ENCODE data around the gene HAPLN2. TPM values are rescaled to one million over a fixed set of nuclear protein-coding genes. Genes with fewer than 3 reads are reported as not detected.

Gene HAPLN2
- total RNA-seq, 1 donor from 2014 or later, result not detected

DNA sequence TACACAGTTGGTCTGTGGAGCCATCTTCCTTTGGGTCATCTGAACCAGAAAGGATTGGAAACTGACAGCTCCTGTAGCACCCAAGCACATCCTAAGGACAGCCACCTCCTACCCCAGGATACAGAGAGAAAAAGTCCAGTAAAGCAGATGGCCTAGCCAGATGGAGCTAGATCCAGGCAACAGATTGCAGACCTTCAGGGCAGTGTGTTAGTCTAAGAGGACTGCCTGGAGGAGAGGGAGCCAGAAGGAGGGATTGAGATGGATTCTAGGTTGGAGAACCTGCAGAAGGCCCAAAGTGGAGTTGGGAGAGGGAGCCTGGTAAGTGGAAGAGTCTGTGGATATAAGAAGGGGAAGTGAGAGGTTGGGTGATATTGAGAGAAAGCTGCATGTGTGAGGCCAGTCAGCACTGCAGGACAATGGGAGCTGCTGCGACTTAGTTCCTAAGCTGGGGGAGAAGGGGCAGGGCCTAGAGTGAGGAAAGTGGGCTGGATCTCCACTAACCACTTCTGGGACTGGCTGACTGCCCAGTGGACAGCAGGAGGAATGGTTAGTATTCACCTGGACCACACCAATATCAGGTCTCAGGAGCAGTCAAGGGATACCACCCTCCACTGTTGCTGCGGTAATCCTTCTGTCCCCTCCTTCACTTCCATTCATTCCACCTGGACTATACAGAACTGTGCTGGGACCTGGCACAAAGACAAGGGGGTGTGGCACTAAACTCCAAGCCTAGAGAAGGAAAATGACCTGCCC is 36.1 kb downstream of the HAPLN2 start:
- TF ChIP-seq, protein P1, sequence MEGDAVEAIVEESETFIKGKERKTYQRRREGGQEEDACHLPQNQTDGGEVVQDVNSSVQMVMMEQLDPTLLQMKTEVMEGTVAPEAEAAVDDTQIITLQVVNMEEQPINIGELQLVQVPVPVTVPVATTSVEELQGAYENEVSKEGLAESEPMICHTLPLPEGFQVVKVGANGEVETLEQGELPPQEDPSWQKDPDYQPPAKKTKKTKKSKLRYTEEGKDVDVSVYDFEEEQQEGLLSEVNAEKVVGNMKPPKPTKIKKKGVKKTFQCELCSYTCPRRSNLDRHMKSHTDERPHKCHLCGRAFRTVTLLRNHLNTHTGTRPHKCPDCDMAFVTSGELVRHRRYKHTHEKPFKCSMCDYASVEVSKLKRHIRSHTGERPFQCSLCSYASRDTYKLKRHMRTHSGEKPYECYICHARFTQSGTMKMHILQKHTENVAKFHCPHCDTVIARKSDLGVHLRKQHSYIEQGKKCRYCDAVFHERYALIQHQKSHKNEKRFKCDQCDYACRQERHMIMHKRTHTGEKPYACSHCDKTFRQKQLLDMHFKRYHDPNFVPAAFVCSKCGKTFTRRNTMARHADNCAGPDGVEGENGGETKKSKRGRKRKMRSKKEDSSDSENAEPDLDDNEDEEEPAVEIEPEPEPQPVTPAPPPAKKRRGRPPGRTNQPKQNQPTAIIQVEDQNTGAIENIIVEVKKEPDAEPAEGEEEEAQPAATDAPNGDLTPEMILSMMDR (IDR thresholded peaks at IDR 0.05; ENCODE audit: insufficient read depth, low read length, poor library complexity, severe bottlenecking), result no peak
- DNase-seq (ENCODE audit: low read depth), result no peak
- Histone ChIP-seq H3K4me3 (ENCODE audit: low read depth, low read length) (no peak overlapping the region), H3K36me3 (ENCODE audit: control insufficient read depth, insufficient read depth, low read length) (no peaks in the 10 kb centered on the region), H3K27me3 (ENCODE audit: control insufficient read depth, insufficient read depth, low read length) (peaks cover 45% of the 10 kb centered on the region)

- no peak for DNase-seq (ENCODE audit: low read depth)
- H3K36me3 ChIP-seq (ENCODE audit: control insufficient read depth, insufficient read depth, low read length), result no peaks in the 10 kb centered on the region
- no peak overlapping the region for H3K4me3 ChIP-seq (ENCODE audit: low read depth, low read length)
- TF ChIP-seq, protein P1 (IDR thresholded peaks at IDR 0.05; ENCODE audit: insufficient read depth, low read length, poor library complexity, severe bottlenecking), result no peak
- peaks cover 45% of the 10 kb centered on the region for H3K27me3 ChIP-seq (ENCODE audit: control insufficient read depth, insufficient read depth, low read length)
Measured at GRCh38 chr1:156655904-156656516, 36.8 kb downstream of the HAPLN2 start.

DNA sequence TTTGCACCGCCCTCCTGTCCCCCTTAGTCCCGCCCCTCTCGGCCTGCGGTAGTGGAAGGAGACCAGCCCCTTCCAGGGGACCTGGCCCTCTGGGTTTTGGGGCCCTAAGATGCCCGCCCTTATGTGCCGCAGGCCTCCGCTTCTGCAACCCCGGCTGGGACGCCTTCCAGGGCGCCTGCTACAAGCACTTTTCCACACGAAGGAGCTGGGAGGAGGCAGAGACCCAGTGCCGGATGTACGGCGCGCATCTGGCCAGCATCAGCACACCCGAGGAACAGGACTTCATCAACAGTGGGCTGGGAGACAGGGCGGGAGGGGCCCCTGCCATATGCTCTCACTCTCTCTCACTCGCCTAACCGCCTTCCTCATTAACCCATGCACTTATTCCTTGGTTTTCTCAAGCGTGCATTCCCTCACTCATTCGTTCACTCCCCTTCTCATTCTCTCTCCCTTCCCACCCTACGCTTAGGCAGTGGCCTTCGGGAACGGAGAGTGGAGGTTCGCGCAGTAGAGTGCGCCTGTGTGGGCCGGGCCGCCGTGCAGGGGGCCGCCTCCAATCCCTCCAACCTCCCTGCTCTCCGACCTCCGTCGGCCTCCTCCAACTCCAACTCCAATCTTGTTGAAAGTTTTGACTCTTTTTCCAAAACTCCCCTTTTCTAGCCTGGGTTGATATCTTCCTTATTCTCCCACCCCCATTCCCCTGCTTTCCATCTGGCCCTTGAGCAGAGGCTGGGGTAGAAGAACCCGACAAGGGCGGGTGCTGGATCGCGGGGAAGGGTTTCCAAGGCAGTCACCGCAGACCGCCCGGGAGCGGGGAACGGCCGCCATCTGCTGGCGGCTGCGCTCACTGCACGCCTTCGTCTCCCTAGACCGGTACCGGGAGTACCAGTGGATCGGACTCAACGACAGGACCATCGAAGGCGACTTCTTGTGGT is 37.9 kb downstream of the HAPLN2 start:
- DNase-seq (ENCODE audit: low read depth), result no peak
- no peaks in the 10 kb centered on the region for H3K36me3 ChIP-seq (ENCODE audit: control insufficient read depth, insufficient read depth, low read length)
- TF ChIP-seq, protein P1 (IDR thresholded peaks at IDR 0.05; ENCODE audit: insufficient read depth, low read length, poor library complexity, severe bottlenecking), result peak; percentile 99
- peaks cover 36% of the 10 kb centered on the region for H3K27me3 ChIP-seq (ENCODE audit: control insufficient read depth, insufficient read depth, low read length)
- no peak overlapping the region for H3K4me3 ChIP-seq (ENCODE audit: low read depth, low read length)

- Histone ChIP-seq H3K36me3 (ENCODE audit: control insufficient read depth, insufficient read depth, low read length) (no peaks in the 10 kb centered on the region), H3K4me3 (ENCODE audit: low read depth, low read length) (no peak overlapping the region), H3K27me3 (ENCODE audit: control insufficient read depth, insufficient read depth, low read length) (peaks cover 32% of the 10 kb centered on the region)
- TF ChIP-seq, protein P1 (IDR thresholded peaks at IDR 0.05; ENCODE audit: insufficient read depth, low read length, poor library complexity, severe bottlenecking), result no peak
- no peak for DNase-seq (ENCODE audit: low read depth)
Measured at GRCh38 chr1:156657741-156658319, 38.6 kb downstream of the HAPLN2 start.

- no peaks in the 10 kb centered on the region for H3K36me3 ChIP-seq (ENCODE audit: control insufficient read depth, insufficient read depth, low read length)
- TF ChIP-seq, protein P1 (IDR thresholded peaks at IDR 0.05; ENCODE audit: insufficient read depth, low read length, poor library complexity, severe bottlenecking), result no peak
- DNase-seq (ENCODE audit: low read depth), result no peak
- peaks cover 32% of the 10 kb centered on the region for H3K27me3 ChIP-seq (ENCODE audit: control insufficient read depth, insufficient read depth, low read length)
- H3K4me3 ChIP-seq (ENCODE audit: low read depth, low read length), result no peak overlapping the region
Measured at GRCh38 chr1:156658496-156658895, 39.3 kb downstream of the HAPLN2 start.

All from kidney epithelial cell (primary cell).